ENCODE data around the gene ZNF438. TPM values are rescaled to one million over a fixed set of nuclear protein-coding genes. Genes with fewer than 3 reads are reported as not detected.

ZNF438 gene
- total RNA-seq, 1 experiment from 2014 or later: 0.83 TPM

GRCh38 chr10:30870896-30871295 is 160.8 kb downstream of the ZNF438 start:
- no peak overlapping the region for H2AK5ac ChIP-seq (ENCODE audit: insufficient read length, low read length)
- H2BK20ac ChIP-seq (ENCODE audit: low read depth, low read length, poor library complexity, severe bottlenecking): no peak overlapping the region
- H3K4me2 ChIP-seq (ENCODE audit: insufficient read depth, insufficient read length, low read length): no peak overlapping the region
- no peak overlapping the region for H3K4me3 Mint-ChIP-seq
- no peaks in the 10 kb centered on the region for H3K9me3 ChIP-seq (ENCODE audit: control insufficient read depth, low read depth, low read length)
- no peak overlapping the region for H4K91ac ChIP-seq (ENCODE audit: insufficient read length, low read depth, low read length)
- H3K56ac ChIP-seq (ENCODE audit: insufficient read length, low read depth, low read length): no peak overlapping the region
- H2BK120ac ChIP-seq (ENCODE audit: low read depth, low read length, poor library complexity, severe bottlenecking): no peak overlapping the region
- no peak overlapping the region for H3K27ac Mint-ChIP-seq
- H4K20me1 ChIP-seq (ENCODE audit: control insufficient read depth, insufficient read depth, insufficient read length): no peaks in the 10 kb centered on the region
- H4K5ac ChIP-seq (ENCODE audit: insufficient read length, low read depth, low read length): no peak overlapping the region
- H3K79me1 ChIP-seq (ENCODE audit: insufficient read depth, low read depth, low read length, poor library complexity, severe bottlenecking): no peaks in the 10 kb centered on the region
- no peak overlapping the region for H3T11ph ChIP-seq (ENCODE audit: low read length)
- no peaks in the 10 kb centered on the region for H3K9me3 Mint-ChIP-seq
- H3K27ac ChIP-seq (ENCODE audit: insufficient read length, low read depth, low read length): no peak overlapping the region
- H3K23me2 ChIP-seq (ENCODE audit: insufficient read length, low read depth, low read length, poor library complexity, severe bottlenecking): no peaks in the 10 kb centered on the region
- DNase-seq: no peak
- no peaks in the 10 kb centered on the region for H3K27me3 Mint-ChIP-seq (ENCODE audit: low read depth)
- H3K4me1 ChIP-seq (ENCODE audit: insufficient read depth, low read length): no peaks in the 10 kb centered on the region
- no peaks in the 10 kb centered on the region; a peak in 1 of 7 replicates for H3K36me3 Mint-ChIP-seq (ENCODE audit: insufficient read depth in 1 of 3, low read depth in 3 of 3)
- H3K9ac ChIP-seq (ENCODE audit: extremely low read depth, insufficient read length, low read length): no peak overlapping the region
- no CpG with 5 or more reads among the region's 2 CpGs for WGBS (ENCODE audit: extremely low coverage, insufficient read length, low lambda C conversion rate)
- no peak overlapping the region for H3K18ac ChIP-seq (ENCODE audit: insufficient read length, low read depth, low read length)
- H3K4me1 Mint-ChIP-seq: peaks cover 3 to 4% of the 10 kb centered on the region in 2 experiments
- H2BK5ac ChIP-seq (ENCODE audit: insufficient read length, low read length): no peak overlapping the region
- no peaks in the 10 kb centered on the region for H3K79me2 ChIP-seq (ENCODE audit: insufficient read depth, low read length)
- no peaks in the 10 kb centered on the region for H3K27me3 ChIP-seq (ENCODE audit: insufficient read depth, low read length)
- H3K14ac ChIP-seq (ENCODE audit: insufficient read depth, low read length): no peak overlapping the region
- H3K23ac ChIP-seq (ENCODE audit: insufficient read length, low read depth, low read length): no peak overlapping the region
- no peak overlapping the region for H2AFZ ChIP-seq (ENCODE audit: low read length)
- TF ChIP-seq CTCF (conservative IDR thresholded peaks at IDR 0.05): no peak
- no peak overlapping the region for H3K4ac ChIP-seq (ENCODE audit: low read depth, low read length)
- H2BK12ac ChIP-seq (ENCODE audit: insufficient read length, low read depth, low read length): no peak overlapping the region
- H2BK15ac ChIP-seq (ENCODE audit: low read depth, low read length): no peak overlapping the region
- no peak overlapping the region for H4K8ac ChIP-seq (replicated peaks; ENCODE audit: insufficient read length, low read depth, low read length)
